GM04503 (cell line): ENCODE measurements around the gene BTBD9.
"Not testable (repeated sequence)": the region's sequence is repeated elsewhere in the genome, so short reads cannot be mapped to it uniquely, and the experiment has no call there.

ENCODE experiments used
- DNase-seq: peaks from one replicate; pipeline ENCODE4 v3.0.0-alpha.2; 2012; ENCODE audit warnings: low read depth

Gene BTBD9

GRCh38 chr6:38429546-38429945 is 210.2 kb downstream of the BTBD9 start:
- DNase-seq: no peak

GRCh38 chr6:38427492-38428210 is 212.1 kb downstream of the BTBD9 start:
- no peak for DNase-seq

- DNase-seq: not testable (repeated sequence)
Measured at GRCh38 chr6:38425788-38426488, 213.8 kb downstream of the BTBD9 start.

- DNase-seq: no peak
Measured at GRCh38 chr6:38423746-38424145, 216.0 kb downstream of the BTBD9 start.

GRCh38 chr6:38420207-38420606 is 219.5 kb downstream of the BTBD9 start:
- no peak for DNase-seq

- no peak for DNase-seq
Measured at GRCh38 chr6:38417521-38417920, 222.2 kb downstream of the BTBD9 start.

- DNase-seq: no peak
Measured at GRCh38 chr6:38415231-38416005, 224.3 kb downstream of the BTBD9 start.

GRCh38 chr6:38413102-38413800 is 226.5 kb downstream of the BTBD9 start:
- no peak for DNase-seq

GRCh38 chr6:38407192-38407591 is 232.5 kb downstream of the BTBD9 start:
- DNase-seq: no peak

GRCh38 chr6:38406096-38406495 is 233.6 kb downstream of the BTBD9 start:
- DNase-seq: no peak

GRCh38 chr6:38404900-38405556 is 234.7 kb downstream of the BTBD9 start:
- no peak for DNase-seq

- no peak for DNase-seq
Measured at GRCh38 chr6:38404355-38404754, 235.4 kb downstream of the BTBD9 start.

GRCh38 chr6:38403548-38403947 is 236.2 kb downstream of the BTBD9 start:
- no peak for DNase-seq

- no peak for DNase-seq
Measured at GRCh38 chr6:38400764-38401163, 239.0 kb downstream of the BTBD9 start.

- no peak for DNase-seq
Measured at GRCh38 chr6:38400101-38400500, 239.6 kb downstream of the BTBD9 start.

GRCh38 chr6:38396209-38396608 is 243.5 kb downstream of the BTBD9 start:
- DNase-seq: no peak

- no peak for DNase-seq
Measured at GRCh38 chr6:38393986-38394385, 245.7 kb downstream of the BTBD9 start.

GRCh38 chr6:38391626-38392579 is 247.8 kb downstream of the BTBD9 start:
- no peak for DNase-seq

GRCh38 chr6:38391206-38391605 is 248.5 kb downstream of the BTBD9 start:
- DNase-seq: no peak

GRCh38 chr6:38389875-38390274 is 249.9 kb downstream of the BTBD9 start:
- DNase-seq: no peak

GRCh38 chr6:38387971-38388370 is 251.8 kb downstream of the BTBD9 start:
- peak; percentile 68 for DNase-seq
